NB4 (cell line): ENCODE results near the gene AGXT.

ENCODE experiments used
- DNase-seq: peaks from one replicate; pipeline ENCODE4 v3.0.0; 2010; ENCODE audit warnings: low read depth
- H3K4me3 ChIP-seq: one replicate; pipeline ENCODE4 v1.5.1; 2011; ENCODE audit warnings: mild to moderate bottlenecking, low read depth, low read length, moderate library complexity
- MYC ChIP-seq: IDR thresholded peaks from 2 replicates; pipeline ENCODE4 v1.6.1; 2011; ENCODE audit warnings: low read depth, low read length
- POLR2A ChIP-seq: IDR thresholded peaks from 2 replicates; pipeline ENCODE4 v1.6.1; 2011; ENCODE audit warnings: mild to moderate bottlenecking; ENCODE audit not compliant: insufficient read length; ENCODE audit errors: extremely low read depth
- TF ChIP-seq, protein P1 (sequence below): IDR thresholded peaks from 2 replicates; pipeline ENCODE4 v1.6.1; 2011; ENCODE audit warnings: low read depth, low read length
- TF ChIP-seq, protein P2 (sequence below): IDR thresholded peaks from one replicate; pipeline ENCODE4 v1.5.1; 2012; ENCODE audit warnings: low read depth, low read length

AGXT gene

DNA sequence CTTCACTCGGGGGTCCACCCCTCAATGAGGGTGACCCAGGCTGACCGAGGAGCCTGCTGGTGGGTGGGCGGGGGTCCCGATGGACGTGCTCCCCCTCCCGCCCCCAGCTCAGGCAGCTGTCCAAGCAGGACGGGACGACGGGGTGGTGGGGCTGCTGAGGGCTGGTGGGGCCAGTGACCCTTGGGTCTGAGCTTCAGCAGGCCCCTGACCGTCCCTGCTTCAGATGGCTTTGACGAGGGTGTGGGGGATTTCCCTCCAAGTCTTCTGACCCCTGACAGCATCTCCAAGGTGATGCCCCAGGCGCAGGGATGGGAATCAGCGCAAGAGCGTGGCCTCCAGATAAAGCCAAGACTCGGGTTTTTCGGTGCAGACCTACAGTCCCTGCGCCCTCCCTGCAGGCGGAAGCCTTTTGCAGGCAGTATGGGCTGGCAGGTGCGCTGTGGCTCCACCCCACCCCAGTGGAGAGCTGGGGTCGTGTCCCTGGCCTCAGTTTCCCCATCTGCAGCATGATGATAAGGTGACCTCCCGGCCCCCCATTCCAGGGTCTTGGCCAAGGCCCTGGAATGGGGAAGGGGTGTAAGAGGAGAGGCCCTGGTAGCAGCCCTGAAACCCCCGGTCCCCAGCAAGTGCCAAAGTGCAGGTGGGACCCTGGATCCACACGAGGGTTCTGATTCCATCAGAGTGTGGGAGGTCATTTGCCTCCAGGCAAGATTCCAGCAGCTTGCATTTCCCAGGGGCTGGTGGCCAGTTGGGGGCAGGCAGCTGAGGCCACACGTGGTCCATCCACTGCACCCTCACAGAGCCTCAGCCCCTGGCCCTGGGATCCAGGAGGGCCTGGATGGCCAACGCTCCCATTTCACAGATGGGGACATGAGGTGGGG, 46.3 kb downstream of the AGXT start:
- no peak overlapping the region for H3K4me3 ChIP-seq
- DNase-seq = no peak
- TF ChIP-seq POLR2A (no peak), MYC (no peak)
- TF ChIP-seq, protein P1, sequence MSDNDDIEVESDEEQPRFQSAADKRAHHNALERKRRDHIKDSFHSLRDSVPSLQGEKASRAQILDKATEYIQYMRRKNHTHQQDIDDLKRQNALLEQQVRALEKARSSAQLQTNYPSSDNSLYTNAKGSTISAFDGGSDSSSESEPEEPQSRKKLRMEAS = no peak
- TF ChIP-seq, protein P2, sequence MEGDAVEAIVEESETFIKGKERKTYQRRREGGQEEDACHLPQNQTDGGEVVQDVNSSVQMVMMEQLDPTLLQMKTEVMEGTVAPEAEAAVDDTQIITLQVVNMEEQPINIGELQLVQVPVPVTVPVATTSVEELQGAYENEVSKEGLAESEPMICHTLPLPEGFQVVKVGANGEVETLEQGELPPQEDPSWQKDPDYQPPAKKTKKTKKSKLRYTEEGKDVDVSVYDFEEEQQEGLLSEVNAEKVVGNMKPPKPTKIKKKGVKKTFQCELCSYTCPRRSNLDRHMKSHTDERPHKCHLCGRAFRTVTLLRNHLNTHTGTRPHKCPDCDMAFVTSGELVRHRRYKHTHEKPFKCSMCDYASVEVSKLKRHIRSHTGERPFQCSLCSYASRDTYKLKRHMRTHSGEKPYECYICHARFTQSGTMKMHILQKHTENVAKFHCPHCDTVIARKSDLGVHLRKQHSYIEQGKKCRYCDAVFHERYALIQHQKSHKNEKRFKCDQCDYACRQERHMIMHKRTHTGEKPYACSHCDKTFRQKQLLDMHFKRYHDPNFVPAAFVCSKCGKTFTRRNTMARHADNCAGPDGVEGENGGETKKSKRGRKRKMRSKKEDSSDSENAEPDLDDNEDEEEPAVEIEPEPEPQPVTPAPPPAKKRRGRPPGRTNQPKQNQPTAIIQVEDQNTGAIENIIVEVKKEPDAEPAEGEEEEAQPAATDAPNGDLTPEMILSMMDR = no peak

- no peak for DNase-seq
- H3K4me3 ChIP-seq = no peak overlapping the region
- TF ChIP-seq MYC = no peak
- TF ChIP-seq, protein P1 = no peak
- TF ChIP-seq, protein P2 = no peak
Measured at GRCh38 chr2:240915526-240916341, 47.1 kb downstream of the AGXT start.

DNA sequence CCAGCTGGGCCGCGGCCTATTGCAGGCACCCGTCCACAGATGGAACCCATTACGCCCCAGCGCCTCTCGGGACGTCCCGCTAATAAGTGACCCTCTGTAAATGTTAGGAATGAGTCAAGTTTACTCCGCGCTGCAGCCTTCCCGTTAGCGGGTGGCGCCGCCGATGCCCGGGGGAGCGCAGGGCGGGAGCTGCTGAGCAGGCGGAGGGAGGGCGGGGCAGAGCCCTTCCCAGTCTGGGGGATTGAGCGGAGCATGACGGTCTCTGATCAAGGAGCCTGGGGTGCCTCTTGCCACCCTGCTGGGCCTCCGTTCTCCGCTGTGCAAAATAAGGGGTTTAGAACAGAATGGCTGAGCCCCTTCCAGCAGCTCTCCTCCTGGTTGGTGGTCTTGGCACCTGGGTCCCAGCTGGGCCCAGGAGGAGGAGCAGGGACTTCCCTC, 48.0 kb downstream of the AGXT start:
- DNase-seq = peak; percentile 84
- TF ChIP-seq, protein P2 = no peak
- no peak for TF ChIP-seq POLR2A
- no peak for TF ChIP-seq MYC
- TF ChIP-seq, protein P1 = no peak
- no peak overlapping the region for H3K4me3 ChIP-seq

GRCh38 chr2:240917009-240917683, 48.5 kb downstream of the AGXT start:
- DNase-seq = peak; percentile 72
- H3K4me3 ChIP-seq = no peak overlapping the region
- TF ChIP-seq, protein P2 = no peak
- TF ChIP-seq, protein P1 = no peak
- TF ChIP-seq POLR2A (no peak), MYC (no peak)

DNA sequence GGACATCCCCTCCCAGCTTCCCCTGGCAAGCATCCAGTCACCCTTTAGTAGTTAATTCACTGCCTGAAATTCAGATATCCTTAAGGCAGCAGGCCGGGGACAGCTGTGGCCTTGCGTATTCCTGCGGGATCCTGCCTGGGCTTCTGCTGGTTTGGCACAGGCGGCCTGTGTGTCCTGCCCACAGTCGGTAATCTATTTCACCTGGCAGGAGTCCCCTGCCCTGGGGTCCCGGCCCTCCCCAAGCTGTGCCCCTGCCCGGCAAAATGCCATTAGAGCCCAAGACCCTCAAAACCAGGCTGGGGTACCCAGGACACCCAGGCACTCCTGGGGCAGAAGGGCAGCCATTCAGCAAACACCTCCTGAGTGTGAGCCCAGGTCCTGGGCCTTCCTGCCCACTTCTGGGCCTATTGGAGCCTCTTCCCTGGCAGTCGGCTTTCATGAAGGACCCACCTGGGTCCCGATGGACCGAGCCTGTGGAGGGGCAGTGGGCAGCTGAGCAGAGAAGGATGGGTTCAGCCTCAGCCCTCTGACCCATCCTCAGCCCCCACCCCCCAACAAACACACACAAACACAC, 49.1 kb downstream of the AGXT start:
- no peak for DNase-seq
- TF ChIP-seq POLR2A = no peak
- TF ChIP-seq, protein P1 = no peak
- TF ChIP-seq MYC = no peak
- TF ChIP-seq, protein P2 = no peak
- no peak overlapping the region for H3K4me3 ChIP-seq
